T-helper 1 cell treated with Interleukin-12 subunit alpha and Interleukin-12 subunit beta and Interleukin-4 antibody, amounts not matched to agents 30 ng/mL and 1 ng/mL, for 36 hours (primary cell): Measurements from ENCODE around the gene ADAM10. TPM values are rescaled to one million over a fixed set of nuclear protein-coding genes. Genes with fewer than 3 reads are reported as not detected.

Experiments
- intact Hi-C: fragments of 100-400 bp; cut with micrococcal nuclease; formaldehyde crosslinking; loops from one replicate; pipeline ENCODE4 v1.15.1; 2024
- total RNA-seq: library from RNA; stranded (reverse); gene quantifications from 2 replicates; pipeline ENCODE4 v1.2.3, GENCODE V29; 2022

The ADAM10 gene
- total RNA-seq, 1 donor from 2014 or later: 173 TPM

DNA sequence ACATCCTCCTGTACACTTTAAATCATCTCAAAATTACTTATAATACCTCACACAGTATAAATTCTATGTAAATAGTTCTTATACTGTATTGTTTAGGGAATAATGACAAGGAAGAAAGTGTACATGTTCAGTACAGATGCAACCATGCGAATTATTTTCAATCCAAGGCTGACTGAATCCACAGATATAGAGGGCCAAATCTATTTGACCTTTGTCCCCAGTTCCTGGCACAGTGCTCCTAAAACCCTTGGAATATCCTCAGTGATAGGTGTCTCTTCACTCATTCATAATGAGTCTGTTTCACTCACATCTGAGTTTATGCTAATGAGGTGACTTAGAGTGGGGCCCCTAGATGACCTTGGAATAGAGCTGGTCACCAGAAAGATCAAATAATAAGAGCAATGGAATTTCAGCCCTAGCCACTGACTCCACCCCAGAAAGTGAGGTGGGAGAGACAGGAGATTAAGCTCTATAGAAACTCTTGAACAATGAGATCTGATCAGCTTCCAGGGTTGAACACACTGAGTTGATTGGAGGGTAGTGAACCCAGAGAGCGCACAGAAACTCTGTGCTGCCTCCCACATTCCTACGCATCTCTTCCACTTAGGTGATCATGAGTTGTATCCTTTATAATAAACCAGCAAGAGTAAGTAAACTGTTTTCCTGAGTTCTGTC is 65.3 kb downstream of the ADAM10 start:
- intact Hi-C loops: no loop called here

DNA sequence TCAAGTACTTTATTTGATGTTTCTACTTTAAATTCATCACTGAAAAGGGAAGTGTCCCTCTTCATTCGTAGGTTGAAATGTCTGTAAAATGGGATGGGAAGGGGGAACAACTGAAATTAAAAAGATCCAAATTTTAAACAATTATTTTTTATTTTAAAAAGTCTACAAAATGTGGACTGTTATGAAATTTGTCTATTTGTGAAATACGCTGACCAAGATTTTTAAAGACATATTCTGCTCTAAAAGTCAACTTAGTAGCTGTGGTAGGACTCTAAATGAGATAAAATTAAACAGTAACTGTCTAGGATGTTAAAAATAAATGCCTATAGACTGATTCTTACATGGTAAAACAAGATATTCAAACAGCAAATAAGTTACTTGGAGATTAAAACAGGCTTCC is 67.3 kb downstream of the ADAM10 start:
- intact Hi-C loops: no loop called here

DNA sequence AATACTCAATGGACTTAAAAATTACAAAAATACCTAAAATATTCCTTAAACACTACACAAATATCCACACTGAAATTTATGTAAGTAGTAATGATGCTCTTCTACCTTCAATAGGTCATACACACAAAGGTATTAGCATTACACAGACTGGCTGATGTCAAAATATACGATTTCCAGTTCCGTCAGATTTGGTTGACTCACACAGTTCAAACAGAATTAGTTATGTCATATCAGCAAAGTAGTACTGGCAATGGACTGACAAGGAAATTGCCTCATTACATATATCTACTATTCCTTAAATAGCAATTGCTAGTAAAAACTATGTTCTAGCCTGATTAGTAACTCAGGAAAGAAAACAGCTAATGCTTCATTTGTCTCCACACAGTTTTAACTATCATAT is 70.8 kb downstream of the ADAM10 start:
- intact Hi-C loops: no loop called here

DNA sequence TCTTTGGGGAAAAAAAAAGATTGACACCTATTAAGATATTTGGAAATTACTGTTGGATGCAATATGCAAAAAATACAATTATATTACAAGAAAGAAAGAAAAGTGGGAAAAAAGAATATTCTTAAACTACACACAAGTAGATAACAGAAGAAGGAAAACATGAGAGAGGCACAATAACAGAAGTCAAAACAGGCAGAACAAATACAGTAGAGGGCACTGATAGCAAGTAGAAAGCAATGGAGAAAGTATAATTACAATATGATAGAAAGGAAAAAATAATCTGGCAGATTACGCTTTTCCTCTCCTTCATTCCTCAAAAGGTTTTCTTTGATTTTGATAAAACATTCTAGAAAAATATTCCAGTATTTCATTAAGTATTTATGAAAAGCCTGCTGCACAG is 72.1 kb downstream of the ADAM10 start:
- intact Hi-C loops: no loop called here

DNA sequence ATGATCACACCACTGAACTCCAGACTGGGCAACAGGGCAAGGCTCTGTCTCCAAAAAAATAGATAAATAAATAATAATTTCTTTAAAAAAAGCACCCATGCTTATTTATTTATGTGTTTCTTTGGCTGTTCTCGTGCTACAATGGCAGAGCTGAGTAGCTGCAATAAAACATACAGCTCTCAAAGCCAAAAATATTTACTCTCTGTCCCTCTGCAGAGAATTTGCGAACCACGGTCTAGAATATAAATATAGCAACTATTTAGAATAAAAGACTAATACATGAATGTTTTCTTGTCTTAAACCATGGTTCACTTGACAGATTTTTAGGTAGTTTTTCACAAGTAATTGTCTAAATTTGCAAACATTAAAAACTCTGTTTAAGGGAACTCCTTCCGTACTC is 72.7 kb downstream of the ADAM10 start:
- intact Hi-C loops: no loop called here

DNA sequence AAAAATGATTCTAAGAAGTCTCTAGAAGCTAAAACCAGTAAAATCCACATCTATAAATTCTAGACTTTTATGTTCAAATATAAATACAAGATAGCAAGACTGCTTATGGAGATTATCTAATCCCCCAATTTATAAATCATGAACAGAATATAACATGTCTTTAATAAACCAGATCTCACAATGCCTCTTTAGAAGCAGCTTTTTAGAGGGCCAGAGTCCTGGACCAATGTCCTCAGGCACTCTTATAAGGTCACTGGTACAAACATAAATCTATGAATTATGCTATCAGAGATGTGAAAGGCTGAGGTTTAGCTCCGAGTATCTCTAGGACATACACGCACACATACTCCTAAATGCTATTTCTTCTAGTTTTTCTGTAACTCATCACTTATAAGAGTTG is 78.3 kb downstream of the ADAM10 start:
- intact Hi-C loops: no loop called here

DNA sequence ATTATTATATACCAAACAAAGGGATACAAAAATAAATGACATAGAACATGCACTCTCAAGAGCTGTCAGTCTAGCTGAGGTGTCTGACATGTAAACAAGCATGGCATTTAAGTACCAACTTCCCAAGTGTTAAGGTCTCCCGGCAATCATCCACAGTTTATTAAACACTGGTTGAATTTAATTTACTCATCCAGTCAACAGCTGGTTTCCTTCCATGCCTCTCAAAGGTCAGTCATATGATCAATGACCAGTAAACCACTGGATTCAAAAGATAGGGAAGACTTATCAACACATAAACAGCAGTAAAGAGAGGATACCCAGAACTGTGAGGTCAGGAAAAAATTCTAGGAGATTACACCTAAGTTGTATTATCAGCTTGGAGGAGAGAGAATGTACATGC is 80.4 kb downstream of the ADAM10 start:
- intact Hi-C loops: no loop called here

DNA sequence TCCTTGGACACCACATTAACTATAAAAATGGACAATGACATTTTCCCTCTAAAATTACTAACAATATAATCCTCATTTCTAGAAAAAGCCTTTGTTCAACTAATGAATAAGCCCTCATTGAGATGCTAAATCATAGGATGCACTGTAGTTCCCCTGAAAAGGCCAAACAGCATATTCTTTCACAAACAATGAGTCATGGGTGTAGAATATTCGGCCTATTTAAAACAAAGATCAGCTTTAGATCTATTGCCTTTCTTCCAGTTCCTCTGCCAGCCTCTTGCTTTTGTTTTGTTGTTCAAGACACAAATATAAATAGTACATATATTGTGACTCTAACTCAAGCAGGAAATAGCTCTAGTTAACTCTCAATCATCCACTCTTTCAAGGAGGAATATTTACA is 82.5 kb downstream of the ADAM10 start:
- intact Hi-C loops: no loop called here

DNA sequence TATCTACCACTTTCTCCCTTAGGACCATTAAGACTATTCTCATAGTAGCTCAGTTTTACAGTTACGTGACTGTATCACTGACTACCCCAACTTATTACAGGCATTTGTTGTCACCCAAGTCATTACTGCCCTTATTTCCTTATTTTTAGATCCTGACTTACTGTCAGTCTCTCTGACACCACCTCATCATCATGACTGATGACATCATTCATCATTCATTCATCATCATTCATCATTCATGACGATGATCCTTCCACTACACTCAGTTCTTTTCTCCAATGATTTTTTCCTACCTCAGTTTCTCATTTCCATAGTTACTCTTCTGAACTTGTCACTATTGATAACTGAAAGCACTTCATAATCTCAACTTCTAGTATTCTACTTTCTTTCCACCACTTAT is 83.8 kb downstream of the ADAM10 start:
- intact Hi-C loops: no loop called here

DNA sequence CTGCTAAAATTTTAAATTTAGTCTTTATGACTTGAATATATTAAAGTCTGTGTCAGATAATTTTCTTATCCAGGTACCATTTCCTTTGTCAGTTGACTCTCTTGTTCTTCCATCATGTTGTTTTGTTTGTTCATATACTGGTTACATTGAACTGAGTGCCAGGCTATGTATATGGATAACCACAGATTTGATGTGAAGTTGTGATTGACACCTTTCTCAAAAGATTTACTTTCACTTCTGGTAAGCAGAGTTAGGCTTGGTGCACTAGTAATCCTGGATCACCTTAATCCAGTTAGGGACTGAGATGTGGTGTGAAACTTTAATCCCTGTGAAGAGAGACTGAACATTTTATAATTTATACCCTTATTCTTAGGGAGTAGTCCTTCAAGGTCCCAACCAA is 99.4 kb downstream of the ADAM10 start:
- intact Hi-C loops: no loop called here

DNA sequence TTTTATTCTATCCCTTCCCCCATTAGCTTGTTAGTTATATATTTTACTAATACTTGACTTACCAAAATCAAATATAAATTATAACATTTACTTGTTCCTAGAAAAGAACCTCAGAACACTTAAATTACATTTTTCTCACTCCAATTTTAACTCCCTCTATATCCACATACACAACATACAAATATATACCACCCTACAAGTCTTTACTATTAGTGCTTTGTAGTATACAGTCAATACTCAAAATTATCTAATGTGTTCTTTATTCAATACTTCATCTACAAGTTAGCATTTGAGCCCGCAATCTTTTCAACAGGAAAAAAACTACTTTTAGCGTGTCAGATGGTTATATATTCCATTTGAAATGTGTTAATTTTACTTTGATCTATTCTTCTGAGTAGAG is 100.3 kb downstream of the ADAM10 start:
- intact Hi-C loops: no loop called here

DNA sequence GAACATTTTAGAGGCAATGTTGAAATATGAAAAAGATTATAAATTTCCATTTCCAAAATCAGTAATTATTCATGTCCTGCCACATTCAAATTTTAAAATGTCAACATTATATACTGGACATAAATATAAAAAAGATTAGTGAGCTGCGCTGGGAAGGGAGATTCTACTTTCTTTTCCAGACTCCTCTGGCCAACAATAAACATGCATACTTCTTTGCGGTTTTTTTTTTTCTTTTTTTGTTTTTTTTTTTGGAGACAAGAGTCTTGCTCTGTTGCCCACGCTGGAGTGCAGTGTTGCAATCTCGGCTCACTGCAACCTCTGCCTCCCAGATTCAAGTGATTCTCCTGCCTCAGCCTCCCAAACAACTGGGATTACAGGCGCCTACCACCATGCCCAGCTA is 105.5 kb downstream of the ADAM10 start:
- intact Hi-C loops: no loop called here

DNA sequence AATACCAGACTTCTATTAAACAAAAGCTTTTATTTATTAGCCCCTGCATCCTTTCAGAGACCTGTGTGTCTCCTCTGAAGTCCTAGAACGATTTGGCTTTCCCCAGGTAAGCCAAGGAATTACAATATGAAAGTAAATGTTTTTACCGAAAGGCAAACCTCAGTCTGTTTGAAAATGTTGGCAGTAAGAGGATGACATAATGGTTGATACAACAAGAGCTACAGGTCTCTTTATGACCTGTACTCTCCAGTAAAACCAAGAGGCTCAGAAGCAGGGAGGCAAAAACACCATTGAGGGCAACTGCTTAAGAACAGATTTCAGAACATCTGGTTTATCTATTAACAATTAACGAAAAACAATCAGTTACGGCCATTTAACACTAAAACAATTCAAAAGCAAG is 107.8 kb downstream of the ADAM10 start:
- intact Hi-C loops: no loop called here

DNA sequence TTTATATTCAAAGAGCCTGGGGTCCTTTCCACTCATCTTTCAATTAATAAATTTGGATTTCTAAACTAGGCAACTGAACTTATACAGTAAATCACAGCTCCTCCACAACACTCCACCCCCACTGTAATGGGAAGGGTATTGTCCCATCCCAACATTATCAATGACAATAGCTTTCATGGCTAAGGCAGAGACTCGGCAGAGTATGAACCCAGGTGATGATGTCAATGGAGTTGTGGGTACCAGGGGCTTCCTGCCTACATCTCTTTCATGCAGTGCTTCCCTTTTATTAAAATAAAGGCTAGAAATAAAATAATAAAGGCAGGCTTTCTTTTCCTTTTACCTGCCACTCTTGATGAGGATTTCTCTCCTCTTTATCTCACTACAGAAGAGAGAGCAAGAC is 109.5 kb downstream of the ADAM10 start:
- intact Hi-C loops: no loop called here

DNA sequence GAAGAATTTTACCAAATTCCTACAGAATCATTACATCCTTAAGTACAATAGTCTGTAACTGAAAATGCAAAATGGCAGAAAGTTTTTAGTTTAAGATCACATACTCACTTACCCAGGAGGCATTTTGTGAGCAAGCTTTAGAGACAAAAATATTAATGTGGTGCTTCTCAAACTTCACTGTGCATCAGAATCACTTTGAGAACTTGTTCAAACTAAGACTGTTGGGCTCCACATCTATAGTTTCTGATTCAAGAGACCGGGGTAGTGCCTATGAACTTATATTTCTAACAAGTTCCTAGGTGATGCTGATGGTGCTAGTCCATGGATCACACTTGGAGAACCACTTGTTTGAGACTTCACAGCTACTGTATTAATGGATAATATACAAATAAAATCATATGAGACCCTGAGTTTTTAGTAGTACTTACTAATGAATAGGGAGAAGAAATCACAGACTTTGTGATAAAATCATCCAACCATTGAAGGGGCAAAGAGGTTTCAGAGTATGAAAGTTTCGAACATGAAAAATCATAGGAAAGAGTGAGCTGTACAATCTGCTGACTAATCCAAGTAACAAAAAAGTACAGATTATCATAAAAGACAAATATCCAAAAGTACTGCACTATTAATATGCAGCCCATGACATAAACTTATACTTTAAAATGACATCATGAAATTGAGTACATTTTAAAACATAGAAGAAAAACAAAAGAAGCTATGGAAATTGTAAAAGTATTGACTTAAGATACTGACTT is 110.3 kb downstream of the ADAM10 start:
- intact Hi-C loops: no loop called here

DNA sequence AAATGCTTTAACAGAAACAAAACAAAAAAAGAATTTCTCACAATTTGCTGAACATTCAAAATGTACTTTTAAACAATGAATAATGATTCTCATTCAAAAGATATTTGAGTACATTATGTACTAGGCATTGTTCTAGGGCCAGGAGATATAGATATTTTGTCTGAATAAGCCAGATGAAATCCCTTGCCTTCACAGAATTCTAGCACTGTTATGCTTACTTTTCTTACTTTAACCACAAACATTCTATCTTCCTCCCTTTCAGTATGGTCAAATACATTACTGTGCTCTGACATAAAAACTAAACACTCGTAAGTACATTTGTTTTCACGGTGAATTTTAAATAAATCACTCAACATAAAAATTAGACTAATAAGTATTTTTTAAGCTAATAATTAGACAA is 116.7 kb downstream of the ADAM10 start:
- intact Hi-C loops: no loop called here

DNA sequence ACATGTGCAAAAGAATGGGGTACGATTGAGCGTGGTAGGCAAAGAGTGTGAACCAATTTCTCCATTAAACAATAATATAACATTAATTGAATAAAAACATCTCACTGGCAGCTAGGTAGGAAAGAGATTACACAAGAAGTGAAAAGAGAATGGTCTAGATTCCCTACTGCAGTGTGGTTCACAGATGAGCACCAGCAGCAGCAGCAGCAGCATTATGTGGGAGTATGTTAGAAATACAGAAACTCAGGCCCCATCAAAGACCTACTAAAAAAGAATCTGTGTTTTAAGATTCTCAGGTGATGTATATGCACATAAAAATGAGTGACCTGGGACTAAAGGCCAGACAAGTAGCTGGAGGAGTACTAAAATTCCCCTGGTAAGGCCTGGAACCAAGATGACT is 118.2 kb downstream of the ADAM10 start:
- intact Hi-C loops: no loop called here

DNA sequence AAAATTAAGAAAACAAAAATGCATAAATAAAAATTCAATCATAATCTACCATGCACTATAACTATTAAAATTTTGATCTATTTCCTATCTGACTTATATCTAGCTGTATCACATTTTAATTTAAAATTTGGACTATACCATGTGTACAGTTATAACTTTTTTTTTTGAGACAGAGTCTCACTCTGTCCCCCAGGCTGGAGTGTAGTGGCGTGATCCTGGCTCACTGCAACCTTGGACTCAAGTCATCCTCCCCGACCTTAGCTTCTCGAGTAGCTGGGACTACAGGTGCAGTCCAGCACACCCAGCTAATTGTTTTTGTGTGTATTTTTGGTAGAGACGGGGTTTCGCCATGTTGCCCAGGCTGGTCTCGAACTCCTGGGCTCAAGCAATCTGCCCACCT is 119.9 kb downstream of the ADAM10 start:
- intact Hi-C loops: loop anchor here (2.0 to 5.0 kb wide), 7 partner anchors 85 to 357 kb away; partner anchors contain the start of genes ADAM10 and MINDY2

DNA sequence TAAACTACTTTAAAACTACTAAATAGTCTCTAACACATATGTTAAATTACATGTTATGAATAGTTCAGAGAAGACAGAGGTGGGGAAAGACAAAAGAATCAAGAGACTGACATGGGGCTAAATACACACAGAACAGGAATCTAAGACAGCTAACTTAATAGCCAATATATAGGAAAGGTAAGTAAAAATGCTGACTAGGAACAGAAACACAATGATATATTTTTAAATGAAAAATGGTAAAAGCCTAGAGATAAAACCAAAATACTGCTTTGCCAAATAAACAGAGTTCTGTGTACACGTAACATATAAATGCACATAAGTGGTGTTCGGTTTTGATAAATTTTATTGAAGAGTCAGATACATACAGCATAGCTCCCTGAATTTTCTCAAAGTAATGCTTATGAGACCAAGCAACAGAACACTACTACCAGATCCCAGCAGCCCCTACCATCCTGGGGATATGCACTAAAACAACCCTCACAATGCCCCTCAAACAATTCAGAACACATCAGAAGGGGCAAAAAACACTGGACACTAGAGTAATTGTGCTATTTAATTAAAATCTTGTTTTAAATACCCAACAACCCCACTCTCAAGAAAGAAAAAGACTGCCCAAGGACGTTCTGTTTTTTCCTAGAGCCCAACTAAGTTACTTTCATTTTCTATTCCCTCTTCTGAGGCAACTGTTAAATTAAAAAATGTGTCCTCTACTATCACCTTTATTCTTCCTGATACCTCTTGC is 121.1 kb downstream of the ADAM10 start:
- intact Hi-C loops: loop anchor here (2.0 to 5.0 kb wide), 7 partner anchors 84 to 356 kb away; partner anchors contain the start of genes ADAM10 and MINDY2

DNA sequence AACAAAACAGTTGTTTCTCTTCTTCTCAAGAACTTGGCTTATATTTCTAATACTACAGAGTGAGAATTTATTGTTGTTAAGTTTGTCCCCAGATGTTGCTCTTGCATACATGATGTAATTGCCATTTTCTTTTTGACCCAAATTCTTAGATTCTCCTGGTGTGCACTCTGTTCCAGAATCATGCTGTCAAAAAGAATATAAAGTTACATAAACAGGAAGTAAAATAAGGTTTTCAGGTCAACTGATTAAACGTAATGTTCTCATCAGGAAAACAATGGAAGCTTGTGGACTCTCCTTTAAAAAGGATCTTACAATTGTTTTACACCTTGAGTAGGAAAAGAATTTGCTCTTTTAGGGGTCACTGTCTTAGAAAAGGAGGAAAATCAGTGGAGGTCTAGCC is 121.8 kb downstream of the ADAM10 start:
- intact Hi-C loops: loop anchor here (2.0 to 5.0 kb wide), 8 partner anchors 83 to 355 kb away; partner anchors contain the start of genes ADAM10 and MINDY2

DNA sequence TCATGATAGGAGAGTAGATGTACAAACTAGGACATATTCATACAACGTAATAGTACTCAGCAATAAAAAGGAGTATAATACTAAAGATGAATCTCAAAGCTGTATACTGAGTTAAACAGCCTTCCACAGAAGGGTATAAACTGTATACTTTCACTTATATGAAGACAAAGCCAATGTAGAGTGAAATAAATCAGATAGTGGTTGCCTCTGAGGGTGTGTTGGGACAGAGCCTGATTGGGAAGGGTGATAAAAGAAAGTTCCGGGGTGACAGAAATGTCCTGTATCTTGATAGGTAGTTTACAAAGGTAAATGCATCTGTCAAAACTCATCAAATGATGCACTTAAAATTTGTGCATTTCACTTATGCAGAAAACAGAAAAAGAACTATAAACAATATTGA is 122.5 kb downstream of the ADAM10 start:
- intact Hi-C loops: loop anchor here (2.0 to 5.0 kb wide), 5 partner anchors 110 to 355 kb away; no protein-coding TSS in a partner anchor

DNA sequence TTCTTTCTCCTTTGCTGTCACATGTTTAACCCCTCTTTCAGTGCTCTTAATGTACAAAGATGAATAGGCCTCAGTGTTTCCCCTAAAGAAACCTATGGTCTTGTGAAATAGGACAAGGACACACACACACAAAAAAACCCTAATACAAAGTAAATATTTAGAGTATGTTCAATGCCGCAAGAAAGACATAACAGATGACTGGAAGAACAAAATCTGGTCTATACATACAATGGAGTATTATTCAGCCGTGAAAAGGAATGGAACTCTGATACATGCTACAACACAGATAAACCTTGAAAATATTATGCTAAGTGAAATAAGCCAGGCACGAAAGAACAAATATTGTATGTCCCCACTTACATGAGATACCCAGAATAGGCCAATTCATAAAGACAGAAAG is 123.1 kb downstream of the ADAM10 start:
- intact Hi-C loops: loop anchor here (2.0 to 5.0 kb wide), 5 partner anchors 110 to 354 kb away; no protein-coding TSS in a partner anchor
